DND-41 (cell line): ENCODE results near the gene LYL1.

Experiments
- ATAC-seq: fragments of 200-7000 bp; cut with Tn5 transposase; 3 replicates; pipeline ENCODE4 v1.9.1; 2021; ENCODE audit warnings: low read depth; ENCODE audit not compliant: insufficient read depth
- DNase-seq: peaks from one replicate; pipeline ENCODE4 v3.0.0-alpha.2; 2020
- H2AFZ ChIP-seq: 2 replicates; pipeline ENCODE4 v1.6.0; 2012; ENCODE audit warnings: low read depth, low read length
- H3K27ac ChIP-seq: 2 replicates; pipeline ENCODE4 v1.5.1; 2012; ENCODE audit warnings: low read length, inconsistent platforms
- H3K27me3 ChIP-seq: fragments of 200-600 bp; sonication (generic); 2 replicates; pipeline ENCODE4 v1.6.0; 2012; ENCODE audit warnings: low read length, mild to moderate bottlenecking, inconsistent platforms; ENCODE audit not compliant: insufficient read depth, poor library complexity
- H3K36me3 ChIP-seq: 2 replicates; pipeline ENCODE4 v1.5.1; 2012; ENCODE audit warnings: low read length, inconsistent platforms; ENCODE audit not compliant: insufficient read depth
- H3K4me1 ChIP-seq: 2 replicates; pipeline ENCODE4 v1.5.1; 2012; ENCODE audit warnings: mild to moderate bottlenecking, low read length; ENCODE audit not compliant: insufficient read depth
- H3K4me2 ChIP-seq: 2 replicates; pipeline ENCODE4 v1.6.0; 2012; ENCODE audit warnings: mild to moderate bottlenecking, moderate library complexity, low read length, inconsistent platforms; ENCODE audit not compliant: insufficient read depth
- H3K4me3 ChIP-seq, 2 experiments: fragments of 200-600 bp in 1 of 2; shearing (Covaris generic) in 1 of 2; 2 replicates each; pipeline ENCODE4 v1.5.1; 2012 to 2016; ENCODE audit warnings: inconsistent platforms in 2 of 2, low read length in 2 of 2, mild to moderate bottlenecking in 2 of 2, low read depth in 1 of 2, moderate library complexity in 1 of 2
- H3K79me2 ChIP-seq: 2 replicates; pipeline ENCODE4 v1.6.0; 2012; ENCODE audit warnings: low read length, inconsistent platforms; ENCODE audit not compliant: insufficient read depth
- H3K9ac ChIP-seq: 2 replicates; pipeline ENCODE4 v1.6.0; 2012; ENCODE audit warnings: low read depth, mild to moderate bottlenecking, inconsistent platforms, low read length, moderate library complexity
- H3K9me3 ChIP-seq: 2 replicates; pipeline ENCODE4 v1.5.1; 2012; ENCODE audit warnings: low read length, moderate library complexity, mild to moderate bottlenecking, inconsistent platforms; ENCODE audit not compliant: insufficient read depth, severe bottlenecking
- H4K20me1 ChIP-seq: 2 replicates; pipeline ENCODE4 v1.6.0; 2012; ENCODE audit warnings: low read length; ENCODE audit not compliant: insufficient read depth
- CTCF ChIP-seq: IDR thresholded peaks from 2 replicates; pipeline ENCODE4 v1.5.1; 2012; ENCODE audit warnings: borderline replicate concordance, low read length, moderate library complexity, mild to moderate bottlenecking; ENCODE audit not compliant: poor library complexity, severe bottlenecking; ENCODE audit errors: extremely low read depth
- EZH2 ChIP-seq: IDR thresholded peaks from 3 replicates; pipeline ENCODE4 v1.6.1; 2012; ENCODE audit warnings: borderline replicate concordance, low read depth, mild to moderate bottlenecking, moderate library complexity, low read length, inconsistent platforms; ENCODE audit not compliant: severe bottlenecking

Gene LYL1

GRCh38 chr19:13130886-13131490 is 28.3 kb upstream of the LYL1 start:
- no peaks in the 10 kb centered on the region for H3K9me3 ChIP-seq
- H3K4me2 ChIP-seq, result no peak overlapping the region
- no peak for ATAC-seq
- DNase-seq, result no peak
- peaks cover 81% of the 10 kb centered on the region for H3K79me2 ChIP-seq
- peaks cover 84% of the 10 kb centered on the region for H4K20me1 ChIP-seq
- H2AFZ ChIP-seq, result no peak overlapping the region
- H3K36me3 ChIP-seq, result peaks cover 50% of the 10 kb centered on the region
- no peak overlapping the region for H3K9ac ChIP-seq
- TF ChIP-seq EZH2 (no peak), CTCF (no peak)
- no peak overlapping the region for H3K27ac ChIP-seq
- no peak overlapping the region for H3K4me3 ChIP-seq
- H3K4me1 ChIP-seq, result no peaks in the 10 kb centered on the region
- no peaks in the 10 kb centered on the region for H3K27me3 ChIP-seq

GRCh38 chr19:13129384-13129783 is 26.7 kb upstream of the LYL1 start:
- Histone ChIP-seq H3K36me3 (peaks cover 42% of the 10 kb centered on the region), H3K27me3 (no peaks in the 10 kb centered on the region), H3K9ac (no peak overlapping the region), H2AFZ (no peak overlapping the region), H3K79me2 (peaks cover 91% of the 10 kb centered on the region), H3K4me2 (no peak overlapping the region), H3K4me1 (no peaks in the 10 kb centered on the region), H4K20me1 (peaks cover 74% of the 10 kb centered on the region), H3K4me3 (no peak overlapping the region), H3K9me3 (no peaks in the 10 kb centered on the region), H3K27ac (no peak overlapping the region)
- DNase-seq (no peak), ATAC-seq (no peak)
- no peak for TF ChIP-seq EZH2
- TF ChIP-seq CTCF, result no peak

GRCh38 chr19:13128583-13128982 is 25.9 kb upstream of the LYL1 start:
- H3K9ac ChIP-seq, result no peak overlapping the region
- no peak for TF ChIP-seq CTCF
- no peak for TF ChIP-seq EZH2

More at GRCh38 chr19:13128583-13128982, 25.9 kb upstream of the LYL1 start:
- Histone ChIP-seq H3K9me3 (no peaks in the 10 kb centered on the region), H3K4me1 (no peaks in the 10 kb centered on the region), H3K27me3 (no peaks in the 10 kb centered on the region), H2AFZ (no peak overlapping the region), H3K36me3 (peaks cover 40% of the 10 kb centered on the region), H3K27ac (no peak overlapping the region), H4K20me1 (peaks cover 75% of the 10 kb centered on the region), H3K79me2 (peaks cover 92% of the 10 kb centered on the region), H3K4me3 (no peak overlapping the region), H3K4me2 (no peak overlapping the region)
- no peak for DNase-seq
- ATAC-seq, result no peak
